Activated T-cell treated with anti-CD3 and anti-CD28 coated beads, Interleukin-2, amount 50 U/mL, for 1 hour (primary cell): ENCODE measurements around the gene SCGB3A1.

Experiments used
- DNase-seq: peaks from one replicate; pipeline ENCODE4 v3.0.0-alpha.2; 2020

The SCGB3A1 gene

GRCh38 chr5:180583738-180584137 lies 7.6 kb downstream of the SCGB3A1 start:
- no peak for DNase-seq

DNA sequence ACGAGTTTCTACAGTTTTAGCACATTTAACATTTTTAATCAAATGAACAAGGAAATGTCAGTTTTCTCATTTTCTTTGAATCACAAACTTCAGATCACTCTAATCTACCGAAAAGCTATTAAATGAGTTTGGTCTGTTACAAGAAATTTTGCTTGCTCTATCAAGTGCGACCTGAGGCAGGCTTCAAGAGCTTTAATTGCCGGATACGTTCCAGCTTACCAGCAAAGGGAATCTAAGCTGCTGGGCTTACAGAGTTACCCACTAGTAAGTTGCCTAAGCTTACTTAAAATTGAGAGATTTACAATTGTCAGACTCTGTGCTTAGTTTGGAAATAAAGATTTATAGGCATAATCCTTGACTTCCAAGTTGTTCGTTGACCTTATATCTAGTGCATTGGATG lies 10.6 kb downstream of the SCGB3A1 start:
- no peak for DNase-seq

DNA sequence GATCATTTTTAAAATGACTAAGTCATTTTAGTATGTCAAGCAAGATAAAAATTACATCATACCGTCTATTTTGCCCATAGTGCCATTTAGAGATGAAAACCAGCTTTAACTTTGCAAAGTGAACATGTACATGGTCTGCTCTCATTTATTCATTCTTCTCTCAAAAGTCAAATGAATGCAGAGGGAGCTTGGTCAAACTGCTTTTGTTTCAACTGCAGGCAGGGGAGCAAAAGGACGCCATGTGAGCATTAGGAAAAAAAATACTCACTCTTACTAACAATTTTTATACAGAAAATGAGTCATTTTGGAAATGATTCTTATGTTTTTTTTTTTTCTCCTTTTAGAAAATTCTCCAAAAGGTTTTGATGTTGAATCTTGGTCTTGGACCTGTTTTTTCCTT lies 15.7 kb downstream of the SCGB3A1 start:
- no peak for DNase-seq

DNA sequence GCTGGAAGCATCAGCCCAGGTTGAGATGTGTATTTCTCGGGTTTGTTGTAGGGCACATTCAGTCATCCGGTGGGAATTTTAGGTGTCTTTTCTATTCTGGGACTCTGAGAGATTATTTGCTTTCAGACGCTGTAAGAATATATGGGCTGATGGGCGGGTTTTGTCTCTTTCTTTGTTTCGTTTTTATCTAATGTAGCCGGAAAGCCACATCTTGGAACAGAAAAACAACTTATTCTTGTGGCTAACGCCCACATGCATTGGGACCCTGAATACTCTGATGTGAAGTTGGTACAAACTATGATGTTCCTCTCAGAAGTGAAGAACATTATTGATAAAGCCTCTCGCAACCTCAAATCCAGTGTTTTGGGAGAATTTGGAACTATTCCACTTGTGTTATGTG lies 22.4 kb downstream of the SCGB3A1 start:
- no peak for DNase-seq

- DNase-seq: no peak
Measured at GRCh38 chr5:180563994-180564393, 27.3 kb downstream of the SCGB3A1 start.

DNA sequence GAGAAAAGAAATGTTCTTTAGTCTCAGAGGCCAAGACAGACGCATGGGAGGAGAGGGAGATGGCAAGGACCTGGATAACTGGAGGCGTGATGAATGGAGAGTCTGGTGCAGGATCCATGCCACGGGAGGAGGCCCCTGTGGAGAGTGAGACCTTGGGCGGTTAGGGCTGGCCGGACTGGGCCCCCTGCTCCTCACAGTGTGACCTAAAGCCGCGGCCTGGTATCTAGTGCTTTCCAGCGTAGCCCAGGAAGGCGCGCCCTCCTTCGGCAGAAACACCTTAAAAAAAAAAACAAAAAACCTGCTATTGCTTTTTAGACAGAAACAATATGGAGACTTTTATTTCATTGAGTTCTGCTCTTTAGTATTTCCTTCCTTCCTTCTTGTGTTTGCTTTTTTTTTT lies 33.1 kb downstream of the SCGB3A1 start:
- DNase-seq: no peak

- DNase-seq: no peak
Measured at GRCh38 chr5:180557217-180557809, 34.0 kb downstream of the SCGB3A1 start.

DNA sequence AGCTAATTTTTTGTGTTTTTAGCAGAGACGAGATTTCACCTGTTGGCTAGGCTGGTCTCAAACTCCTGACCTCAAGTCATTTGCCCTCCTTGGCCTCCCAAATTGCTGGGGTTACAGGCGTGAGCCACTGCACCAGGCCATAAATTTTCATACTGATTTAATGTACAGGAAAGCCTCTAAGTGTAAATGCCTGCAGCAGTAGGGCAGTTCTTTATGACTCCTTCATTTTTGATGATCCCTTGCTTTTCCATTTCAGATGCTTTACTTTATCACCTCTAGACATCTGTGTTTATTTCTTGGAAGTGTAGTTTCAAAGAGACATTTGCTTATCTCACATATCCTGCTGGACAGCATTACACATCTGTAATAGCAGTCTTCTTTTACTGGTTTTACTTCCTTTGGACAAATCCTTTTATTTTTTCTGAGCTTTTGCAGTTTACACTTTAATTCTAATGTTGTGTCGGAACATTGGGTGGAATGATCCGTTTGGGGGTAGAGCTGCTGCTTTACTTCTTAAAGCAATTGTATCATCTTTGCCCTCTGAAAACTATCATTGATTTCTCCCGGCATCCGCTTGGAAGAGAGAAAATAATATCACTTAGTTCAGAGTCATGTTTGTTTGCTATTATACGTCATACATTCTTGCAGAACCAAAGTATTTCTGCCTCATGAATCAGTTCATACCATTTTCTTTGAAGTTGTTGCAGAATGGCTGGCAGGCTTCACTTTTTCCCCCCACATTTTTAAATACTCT lies 36.0 kb downstream of the SCGB3A1 start:
- no peak for DNase-seq

DNA sequence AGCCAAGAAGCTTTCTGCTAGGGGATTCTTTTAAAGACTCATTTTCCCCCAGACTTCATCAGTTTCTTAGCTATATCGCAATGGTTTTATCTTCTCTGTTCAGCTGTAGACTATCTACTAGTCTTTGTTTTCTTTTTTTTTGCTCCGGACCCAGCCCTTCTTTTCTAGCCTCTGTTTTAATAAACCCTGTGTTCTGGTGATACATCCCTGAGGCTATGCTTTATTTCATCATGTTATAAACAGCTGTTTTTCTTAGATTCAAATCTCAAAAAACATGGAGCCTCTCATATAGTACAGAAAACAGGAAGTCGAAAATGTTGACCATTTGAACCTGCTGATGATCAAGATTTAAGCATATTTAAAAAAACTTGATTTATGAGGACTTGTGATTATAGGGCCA lies 37.8 kb downstream of the SCGB3A1 start:
- no peak for DNase-seq

- DNase-seq: no peak
Measured at GRCh38 chr5:180548563-180548962, 42.7 kb downstream of the SCGB3A1 start.

- DNase-seq: no peak
Measured at GRCh38 chr5:180545248-180545647, 46.1 kb downstream of the SCGB3A1 start.

DNA sequence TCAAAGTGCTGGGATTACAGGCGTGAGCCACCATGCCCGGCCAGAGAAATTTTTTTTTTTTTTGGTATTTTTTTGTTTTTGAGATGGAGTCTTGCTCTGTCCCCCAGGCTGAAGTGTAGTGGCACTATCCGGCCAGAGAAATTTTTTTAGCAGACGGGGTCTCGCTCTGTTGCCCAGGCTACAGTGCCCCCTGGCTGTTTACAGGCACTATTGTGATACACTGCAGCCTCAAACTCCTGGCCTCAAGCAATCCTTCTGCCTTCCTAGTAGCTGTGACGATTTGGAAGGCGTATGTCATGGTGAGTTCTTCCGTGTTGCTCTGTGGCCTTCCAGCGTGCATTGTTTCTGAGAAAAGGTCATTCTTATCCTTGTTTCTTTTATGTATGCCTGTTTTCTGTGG lies 49.6 kb downstream of the SCGB3A1 start:
- DNase-seq: no peak
